ENCODE results near the gene FN3KRP. TPM values are rescaled to one million over a fixed set of nuclear protein-coding genes. Genes with fewer than 3 reads are reported as not detected.

FN3KRP gene
- 5.6 and 18.7 TPM in 2 replicates for total RNA-seq (ENCODE audit: low replicate concordance)

GRCh38 chr17:82716203-82717010 lies at the start of gene FN3KRP:
TSS of gene FN3KRP (plus strand) at chr17:82716706. CDS start at chr17:82716756, 50 bp downstream.
- DNase-seq (ENCODE audit: low read depth), result peak; percentile 88
- no peak for TF ChIP-seq CTCF (IDR thresholded peaks at IDR 0.05; ENCODE audit: insufficient read depth, low read length)
- H3K4me3 ChIP-seq (ENCODE audit: low read depth, low read length), result peak within 1 kb of the TSS; percentile 80

GRCh38 chr17:82666931-82667667 lies 49.4 kb upstream of the FN3KRP start:
- DNase-seq (ENCODE audit: low read depth), result no peak
- no peak overlapping the region for H3K4me3 ChIP-seq (ENCODE audit: low read depth, low read length)
- TF ChIP-seq CTCF (IDR thresholded peaks at IDR 0.05; ENCODE audit: insufficient read depth, low read length), result no peak

GRCh38 chr17:82667668-82668000 lies 48.9 kb upstream of the FN3KRP start:
- no peak for TF ChIP-seq CTCF (IDR thresholded peaks at IDR 0.05; ENCODE audit: insufficient read depth, low read length)
- DNase-seq (ENCODE audit: low read depth), result no peak

GRCh38 chr17:82668024-82668630 lies 48.4 kb upstream of the FN3KRP start:
- no peak for TF ChIP-seq CTCF (IDR thresholded peaks at IDR 0.05; ENCODE audit: insufficient read depth, low read length)
- no peak overlapping the region for H3K4me3 ChIP-seq (ENCODE audit: low read depth, low read length)
- no peak for DNase-seq (ENCODE audit: low read depth)

More at GRCh38 chr17:82667668-82668000, 48.9 kb upstream of the FN3KRP start:
- no peak overlapping the region for H3K4me3 ChIP-seq (ENCODE audit: low read depth, low read length)

GRCh38 chr17:82668631-82669099 lies 47.8 kb upstream of the FN3KRP start:
- no peak overlapping the region for H3K4me3 ChIP-seq (ENCODE audit: low read depth, low read length)
- peak; percentile 37 for TF ChIP-seq CTCF (IDR thresholded peaks at IDR 0.05; ENCODE audit: insufficient read depth, low read length)
- DNase-seq (ENCODE audit: low read depth), result peak; percentile 25

- H3K4me3 ChIP-seq (ENCODE audit: low read depth, low read length), result no peak overlapping the region
- DNase-seq (ENCODE audit: low read depth), result no peak
- TF ChIP-seq CTCF (IDR thresholded peaks at IDR 0.05; ENCODE audit: insufficient read depth, low read length), result no peak
Observed at GRCh38 chr17:82670661-82671450, 45.6 kb upstream of the FN3KRP start.

Data from fibroblast of the aortic adventitia (primary cell).